WTC11 (cell line): ENCODE results near the gene GOSR2. TPM values are rescaled to one million over a fixed set of nuclear protein-coding genes. Genes with fewer than 3 reads are reported as not detected.

Experiments
- ATAC-seq: fragments of 200-7000 bp; cut with Tn5 transposase; 2 replicates; pipeline ENCODE4 v1.10.0; 2021; ENCODE audit warnings: mild to moderate bottlenecking, moderate library complexity
- CTCF ChIA-PET: fragments of 300-600 bp; sonication (Branson Sonifier 250); formaldehyde crosslinking; loops from one replicate; lab custom pipeline; 2021; ENCODE audit warnings: antibody characterized with exemption; lab: Charles Lee
- POLR2A ChIA-PET: fragments of 350-600 bp; sonication (Branson Sonifier 250); formaldehyde crosslinking; loops from one replicate; lab custom pipeline; 2021; ENCODE audit warnings: antibody characterized with exemption; lab: Charles Lee
- DNase-seq: peaks from one replicate; pipeline ENCODE4 v3.0.0; 2021; ENCODE audit warnings: low spot score
- H3K27ac Mint-ChIP-seq: 2 replicates; pipeline ENCODE4 v1.8.0; 2021; ENCODE audit warnings: mixed read lengths
- H3K27me3 Mint-ChIP-seq: 2 replicates; pipeline ENCODE4 v1.8.0; 2021; ENCODE audit warnings: low read depth, mild to moderate bottlenecking, moderate library complexity, mixed read lengths
- H3K36me3 Mint-ChIP-seq: 2 replicates; pipeline ENCODE4 v1.8.0; 2021; ENCODE audit warnings: mixed read lengths
- H3K4me1 Mint-ChIP-seq: 2 replicates; pipeline ENCODE4 v1.8.0; 2022; ENCODE audit warnings: mixed read lengths
- H3K4me3 Mint-ChIP-seq: 2 replicates; pipeline ENCODE4 v1.8.0; 2021; ENCODE audit warnings: mild to moderate bottlenecking, moderate library complexity, mixed read lengths
- H3K9me3 Mint-ChIP-seq: 2 replicates; pipeline ENCODE4 v1.8.0; 2021; ENCODE audit warnings: mixed read lengths
- ATF1 ChIP-seq: sonication (generic); formaldehyde crosslinking; IDR thresholded peaks from 2 replicates; pipeline ENCODE4 v1.8.1; 2023; ENCODE audit warnings: mild to moderate bottlenecking, moderate library complexity, missing genetic modification reagents
- ETV6 ChIP-seq: sonication (generic); formaldehyde crosslinking; IDR thresholded peaks from 2 replicates; pipeline ENCODE4 v1.8.1; 2022; ENCODE audit warnings: mild to moderate bottlenecking, missing genetic modification reagents
- FOXJ3 ChIP-seq: sonication (generic); formaldehyde crosslinking; IDR thresholded peaks from 2 replicates; pipeline ENCODE4 v1.9.0; 2021; ENCODE audit warnings: missing genetic modification reagents, mild to moderate bottlenecking, borderline replicate concordance
- FOXP1 ChIP-seq: sonication (generic); formaldehyde crosslinking; IDR thresholded peaks from 2 replicates; pipeline ENCODE4 v1.8.0; 2022; ENCODE audit warnings: missing genetic modification reagents, mild to moderate bottlenecking, moderate library complexity, borderline replicate concordance
- GRHL2 ChIP-seq: fragments of 250-450 bp; sonication (Bioruptor Pico); IDR thresholded peaks from 2 replicates; pipeline ENCODE4 v1.8.0; 2022; ENCODE audit warnings: mild to moderate bottlenecking, moderate library complexity; ENCODE audit not compliant: insufficient replicate concordance, severe bottlenecking
- JAZF1 ChIP-seq: fragments of 250-450 bp; sonication (Bioruptor Pico); IDR thresholded peaks from 2 replicates; pipeline ENCODE4 v1.9.0; 2021; ENCODE audit warnings: moderate library complexity, mild to moderate bottlenecking, inconsistent platforms
- JUN ChIP-seq: sonication (generic); formaldehyde crosslinking; IDR thresholded peaks from 2 replicates; pipeline ENCODE4 v1.8.0; 2023; ENCODE audit warnings: mild to moderate bottlenecking, missing genetic modification reagents
- MYBL2 ChIP-seq: sonication (generic); formaldehyde crosslinking; IDR thresholded peaks from 2 replicates; pipeline ENCODE4 v1.8.1; 2023; ENCODE audit warnings: mild to moderate bottlenecking, moderate library complexity, missing genetic modification reagents
- RORB ChIP-seq: fragments of 250-450 bp; sonication (Bioruptor Pico); IDR thresholded peaks from 2 replicates; pipeline ENCODE4 v1.9.0; 2021; ENCODE audit warnings: mild to moderate bottlenecking
- SMAD4 ChIP-seq: sonication (generic); formaldehyde crosslinking; IDR thresholded peaks from 2 replicates; pipeline ENCODE4 v1.8.0; 2022; ENCODE audit warnings: mild to moderate bottlenecking, missing genetic modification reagents
- TCF7 ChIP-seq: sonication (generic); formaldehyde crosslinking; IDR thresholded peaks from 2 replicates; pipeline ENCODE4 v1.8.0; 2022; ENCODE audit warnings: mild to moderate bottlenecking, low read depth, missing genetic modification reagents, moderate library complexity
- TEAD1 ChIP-seq: sonication (generic); formaldehyde crosslinking; IDR thresholded peaks from 2 replicates; pipeline ENCODE4 v1.8.0; 2022; ENCODE audit warnings: mild to moderate bottlenecking, missing genetic modification reagents
- ZNF138 ChIP-seq: sonication (generic); formaldehyde crosslinking; conservative IDR thresholded peaks from 2 replicates; pipeline ENCODE4 v1.8.1; 2022; ENCODE audit warnings: mild to moderate bottlenecking, moderate library complexity, missing genetic modification reagents
- ZNF317 ChIP-seq: sonication (generic); formaldehyde crosslinking; IDR thresholded peaks from 2 replicates; pipeline ENCODE4 v1.8.1; 2023; ENCODE audit warnings: low read depth, mild to moderate bottlenecking, moderate library complexity, missing genetic modification reagents, borderline replicate concordance
- total RNA-seq: library from RNA; stranded (reverse); gene quantifications from 3 replicates; pipeline ENCODE4 v1.2.3, GENCODE V29; 2021
- TF ChIP-seq, protein P1 (sequence below): sonication (generic); formaldehyde crosslinking; IDR thresholded peaks from 2 replicates; pipeline ENCODE4 v1.8.1; 2023; ENCODE audit warnings: mild to moderate bottlenecking, missing genetic modification reagents, moderate library complexity
- TF ChIP-seq, protein P2 (sequence below): sonication (generic); formaldehyde crosslinking; IDR thresholded peaks from 2 replicates; pipeline ENCODE4 v1.8.1; 2023; ENCODE audit warnings: mild to moderate bottlenecking, missing genetic modification reagents, moderate library complexity
- TF ChIP-seq, protein P3 (sequence below): fragments of 250-450 bp; sonication (Bioruptor Pico); IDR thresholded peaks from 2 replicates; pipeline ENCODE4 v1.9.0; 2021; ENCODE audit warnings: mild to moderate bottlenecking, borderline replicate concordance
- TF ChIP-seq, protein P4 (sequence below): sonication (generic); formaldehyde crosslinking; IDR thresholded peaks from 2 replicates; pipeline ENCODE4 v1.8.0; 2022; ENCODE audit warnings: mild to moderate bottlenecking, missing genetic modification reagents
- TF ChIP-seq, protein P5 (sequence below): sonication (generic); formaldehyde crosslinking; IDR thresholded peaks from 2 replicates; pipeline ENCODE4 v1.8.1; 2023; ENCODE audit warnings: mild to moderate bottlenecking, missing genetic modification reagents
- TF ChIP-seq, protein P6 (sequence below): sonication (generic); formaldehyde crosslinking; IDR thresholded peaks from 2 replicates; pipeline ENCODE4 v1.8.1; 2022; ENCODE audit warnings: mild to moderate bottlenecking, moderate library complexity, missing genetic modification reagents

Gene GOSR2
- total RNA-seq, 1 experiment from 2014 or later = 45.8 TPM

DNA sequence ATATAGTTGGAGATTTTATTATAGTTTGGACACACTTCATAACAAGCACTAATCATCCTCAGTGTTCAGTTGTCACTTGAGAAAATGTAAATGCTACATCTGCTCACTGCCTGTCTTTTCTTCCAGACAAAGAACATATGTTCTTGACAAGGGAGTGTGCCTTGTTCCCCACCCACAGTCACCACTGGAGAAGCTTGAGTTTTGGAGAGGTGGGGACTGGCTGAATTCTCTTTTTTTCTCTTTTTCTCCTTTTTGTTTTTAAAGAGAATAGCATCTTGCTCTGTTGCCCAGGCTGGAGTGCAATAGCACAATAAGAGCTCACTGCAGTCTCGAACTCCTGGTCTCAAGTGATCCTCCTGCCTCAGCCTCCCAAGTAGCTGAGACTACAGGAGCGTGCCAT, 40.6 kb downstream of the GOSR2 start:
- Mint-ChIP-seq H3K4me1 (no peaks in the 10 kb centered on the region), H3K27ac (no peak overlapping the region), H3K9me3 (peaks cover 18% of the 10 kb centered on the region)
- no peak for DNase-seq
- CTCF ChIA-PET = interaction anchor here (1.2 to 2.2 kb wide), 2 partner anchors 13 to 18 kb away, joined by 3 to 8 read pairs; no protein-coding TSS in a partner anchor
- no peak for TF ChIP-seq FOXJ3 (CRISPR knock-in tag)
- no peak for TF ChIP-seq GRHL2 (CRISPR knock-in tag)
- no peak for TF ChIP-seq TCF7 (CRISPR knock-in tag)
- TF ChIP-seq TEAD1 (CRISPR knock-in tag) = no peak
- no peak for TF ChIP-seq ZNF138 (CRISPR knock-in tag)
- TF ChIP-seq, protein P1, sequence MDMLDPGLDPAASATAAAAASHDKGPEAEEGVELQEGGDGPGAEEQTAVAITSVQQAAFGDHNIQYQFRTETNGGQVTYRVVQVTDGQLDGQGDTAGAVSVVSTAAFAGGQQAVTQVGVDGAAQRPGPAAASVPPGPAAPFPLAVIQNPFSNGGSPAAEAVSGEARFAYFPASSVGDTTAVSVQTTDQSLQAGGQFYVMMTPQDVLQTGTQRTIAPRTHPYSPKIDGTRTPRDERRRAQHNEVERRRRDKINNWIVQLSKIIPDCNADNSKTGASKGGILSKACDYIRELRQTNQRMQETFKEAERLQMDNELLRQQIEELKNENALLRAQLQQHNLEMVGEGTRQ = no peak
- TF ChIP-seq, protein P2, sequence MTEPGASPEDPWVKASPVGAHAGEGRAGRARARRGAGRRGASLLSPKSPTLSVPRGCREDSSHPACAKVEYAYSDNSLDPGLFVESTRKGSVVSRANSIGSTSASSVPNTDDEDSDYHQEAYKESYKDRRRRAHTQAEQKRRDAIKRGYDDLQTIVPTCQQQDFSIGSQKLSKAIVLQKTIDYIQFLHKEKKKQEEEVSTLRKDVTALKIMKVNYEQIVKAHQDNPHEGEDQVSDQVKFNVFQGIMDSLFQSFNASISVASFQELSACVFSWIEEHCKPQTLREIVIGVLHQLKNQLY (CRISPR knock-in tag) = no peak
- TF ChIP-seq RORB (CRISPR knock-in tag) = no peak
- TF ChIP-seq, protein P3, sequence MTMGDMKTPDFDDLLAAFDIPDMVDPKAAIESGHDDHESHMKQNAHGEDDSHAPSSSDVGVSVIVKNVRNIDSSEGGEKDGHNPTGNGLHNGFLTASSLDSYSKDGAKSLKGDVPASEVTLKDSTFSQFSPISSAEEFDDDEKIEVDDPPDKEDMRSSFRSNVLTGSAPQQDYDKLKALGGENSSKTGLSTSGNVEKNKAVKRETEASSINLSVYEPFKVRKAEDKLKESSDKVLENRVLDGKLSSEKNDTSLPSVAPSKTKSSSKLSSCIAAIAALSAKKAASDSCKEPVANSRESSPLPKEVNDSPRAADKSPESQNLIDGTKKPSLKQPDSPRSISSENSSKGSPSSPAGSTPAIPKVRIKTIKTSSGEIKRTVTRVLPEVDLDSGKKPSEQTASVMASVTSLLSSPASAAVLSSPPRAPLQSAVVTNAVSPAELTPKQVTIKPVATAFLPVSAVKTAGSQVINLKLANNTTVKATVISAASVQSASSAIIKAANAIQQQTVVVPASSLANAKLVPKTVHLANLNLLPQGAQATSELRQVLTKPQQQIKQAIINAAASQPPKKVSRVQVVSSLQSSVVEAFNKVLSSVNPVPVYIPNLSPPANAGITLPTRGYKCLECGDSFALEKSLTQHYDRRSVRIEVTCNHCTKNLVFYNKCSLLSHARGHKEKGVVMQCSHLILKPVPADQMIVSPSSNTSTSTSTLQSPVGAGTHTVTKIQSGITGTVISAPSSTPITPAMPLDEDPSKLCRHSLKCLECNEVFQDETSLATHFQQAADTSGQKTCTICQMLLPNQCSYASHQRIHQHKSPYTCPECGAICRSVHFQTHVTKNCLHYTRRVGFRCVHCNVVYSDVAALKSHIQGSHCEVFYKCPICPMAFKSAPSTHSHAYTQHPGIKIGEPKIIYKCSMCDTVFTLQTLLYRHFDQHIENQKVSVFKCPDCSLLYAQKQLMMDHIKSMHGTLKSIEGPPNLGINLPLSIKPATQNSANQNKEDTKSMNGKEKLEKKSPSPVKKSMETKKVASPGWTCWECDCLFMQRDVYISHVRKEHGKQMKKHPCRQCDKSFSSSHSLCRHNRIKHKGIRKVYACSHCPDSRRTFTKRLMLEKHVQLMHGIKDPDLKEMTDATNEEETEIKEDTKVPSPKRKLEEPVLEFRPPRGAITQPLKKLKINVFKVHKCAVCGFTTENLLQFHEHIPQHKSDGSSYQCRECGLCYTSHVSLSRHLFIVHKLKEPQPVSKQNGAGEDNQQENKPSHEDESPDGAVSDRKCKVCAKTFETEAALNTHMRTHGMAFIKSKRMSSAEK (CRISPR knock-in tag) = no peak
- TF ChIP-seq, all 79 proteins: peak for 0
- Mint-ChIP-seq H3K27me3 (peaks cover 16% of the 10 kb centered on the region), H3K36me3 (peaks cover 9% of the 10 kb centered on the region), H3K4me3 (no peak overlapping the region)
- no peak for ATAC-seq
- POLR2A ChIA-PET = no interaction called here

DNA sequence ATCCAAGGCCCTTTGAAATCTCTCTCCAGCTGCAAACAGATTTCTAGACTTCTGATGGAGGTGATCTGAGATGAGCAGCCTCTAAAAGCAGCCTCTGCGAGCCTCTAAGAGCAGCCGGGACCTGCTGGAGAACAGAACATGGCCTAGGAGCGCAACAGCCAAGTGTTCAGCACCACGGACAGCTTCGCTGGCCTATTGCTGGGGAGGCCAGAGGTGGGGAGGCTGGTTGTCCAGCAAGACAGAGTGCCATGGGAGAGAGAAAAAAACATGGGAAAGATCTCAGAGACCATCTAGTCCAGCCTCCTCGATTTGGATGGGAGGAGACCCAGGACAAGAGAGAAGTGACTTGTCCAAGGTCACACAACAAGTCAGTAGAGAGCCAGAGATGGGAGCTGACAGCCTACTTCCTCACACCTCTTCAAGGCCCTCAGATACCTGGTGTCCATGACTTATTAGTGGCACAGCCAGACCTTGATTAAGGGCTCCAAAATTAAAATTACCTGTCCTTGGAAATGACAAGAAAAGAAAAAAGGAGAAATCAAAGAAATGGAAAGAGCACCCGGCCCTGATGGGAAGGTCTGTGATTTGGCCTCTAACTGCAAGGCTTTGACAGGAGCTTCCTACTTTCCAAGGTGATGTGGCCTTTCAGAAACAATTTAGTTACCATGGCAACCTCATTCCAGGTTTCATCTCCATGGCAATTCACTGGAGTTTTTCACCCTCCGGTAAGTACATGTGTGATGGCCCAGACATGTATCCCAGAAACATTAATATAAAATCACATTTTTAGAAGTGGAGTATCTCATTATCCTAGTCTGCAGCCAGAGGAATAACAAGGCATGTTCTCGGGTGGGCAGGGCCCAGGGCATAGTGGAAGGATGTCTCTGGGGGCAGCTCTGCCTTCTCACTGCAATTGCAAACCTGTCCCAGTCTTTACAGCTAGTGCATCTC, 41.6 kb downstream of the GOSR2 start:
- ATAC-seq (peak; percentile 36; the same call in 1 of the 2 replicates), DNase-seq (peak; percentile 66)
- ChIA-PET CTCF (interaction anchor here (2.2 kb wide), 1 partner anchor 12 kb away, joined by 8 read pairs; no protein-coding TSS in a partner anchor), POLR2A (no interaction called here)
- Mint-ChIP-seq H3K9me3 (peaks cover 12% of the 10 kb centered on the region), H3K4me3 (no peak overlapping the region), H3K27ac (no peak overlapping the region), H3K36me3 (peaks cover 9% of the 10 kb centered on the region), H3K27me3 (peaks cover 10% of the 10 kb centered on the region), H3K4me1 (no peaks in the 10 kb centered on the region)
- TF ChIP-seq ZNF138 (CRISPR knock-in tag) (no peak), TCF7 (CRISPR knock-in tag) (0 out of 2 replicates have a peak, but pooled peaks have one; percentile 35), ZNF317 (CRISPR knock-in tag) (no peak), JAZF1 (no peak), ATF1 (CRISPR knock-in tag) (0 out of 2 replicates have a peak, but pooled peaks have one; percentile 41), SMAD4 (0 out of 2 replicates have a peak, but pooled peaks have one; percentile 61), ETV6 (CRISPR knock-in tag) (peak; percentile 61; the same call in 1 of the 2 replicates), MYBL2 (0 out of 2 replicates have a peak, but pooled peaks have one; percentile 51), TEAD1 (CRISPR knock-in tag) (peak; percentile 70), JUN (CRISPR knock-in tag) (peak; percentile 77), FOXP1 (CRISPR knock-in tag) (peak; percentile 75)
- TF ChIP-seq, protein P4, sequence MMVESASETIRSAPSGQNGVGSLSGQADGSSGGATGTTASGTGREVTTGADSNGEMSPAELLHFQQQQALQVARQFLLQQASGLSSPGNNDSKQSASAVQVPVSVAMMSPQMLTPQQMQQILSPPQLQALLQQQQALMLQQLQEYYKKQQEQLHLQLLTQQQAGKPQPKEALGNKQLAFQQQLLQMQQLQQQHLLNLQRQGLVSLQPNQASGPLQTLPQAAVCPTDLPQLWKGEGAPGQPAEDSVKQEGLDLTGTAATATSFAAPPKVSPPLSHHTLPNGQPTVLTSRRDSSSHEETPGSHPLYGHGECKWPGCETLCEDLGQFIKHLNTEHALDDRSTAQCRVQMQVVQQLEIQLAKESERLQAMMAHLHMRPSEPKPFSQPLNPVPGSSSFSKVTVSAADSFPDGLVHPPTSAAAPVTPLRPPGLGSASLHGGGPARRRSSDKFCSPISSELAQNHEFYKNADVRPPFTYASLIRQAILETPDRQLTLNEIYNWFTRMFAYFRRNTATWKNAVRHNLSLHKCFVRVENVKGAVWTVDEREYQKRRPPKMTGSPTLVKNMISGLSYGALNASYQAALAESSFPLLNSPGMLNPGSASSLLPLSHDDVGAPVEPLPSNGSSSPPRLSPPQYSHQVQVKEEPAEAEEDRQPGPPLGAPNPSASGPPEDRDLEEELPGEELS (CRISPR knock-in tag) = no peak
- TF ChIP-seq, protein P5, sequence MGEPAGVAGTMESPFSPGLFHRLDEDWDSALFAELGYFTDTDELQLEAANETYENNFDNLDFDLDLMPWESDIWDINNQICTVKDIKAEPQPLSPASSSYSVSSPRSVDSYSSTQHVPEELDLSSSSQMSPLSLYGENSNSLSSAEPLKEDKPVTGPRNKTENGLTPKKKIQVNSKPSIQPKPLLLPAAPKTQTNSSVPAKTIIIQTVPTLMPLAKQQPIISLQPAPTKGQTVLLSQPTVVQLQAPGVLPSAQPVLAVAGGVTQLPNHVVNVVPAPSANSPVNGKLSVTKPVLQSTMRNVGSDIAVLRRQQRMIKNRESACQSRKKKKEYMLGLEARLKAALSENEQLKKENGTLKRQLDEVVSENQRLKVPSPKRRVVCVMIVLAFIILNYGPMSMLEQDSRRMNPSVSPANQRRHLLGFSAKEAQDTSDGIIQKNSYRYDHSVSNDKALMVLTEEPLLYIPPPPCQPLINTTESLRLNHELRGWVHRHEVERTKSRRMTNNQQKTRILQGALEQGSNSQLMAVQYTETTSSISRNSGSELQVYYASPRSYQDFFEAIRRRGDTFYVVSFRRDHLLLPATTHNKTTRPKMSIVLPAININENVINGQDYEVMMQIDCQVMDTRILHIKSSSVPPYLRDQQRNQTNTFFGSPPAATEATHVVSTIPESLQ (CRISPR knock-in tag) = no peak
- TF ChIP-seq, protein P6, sequence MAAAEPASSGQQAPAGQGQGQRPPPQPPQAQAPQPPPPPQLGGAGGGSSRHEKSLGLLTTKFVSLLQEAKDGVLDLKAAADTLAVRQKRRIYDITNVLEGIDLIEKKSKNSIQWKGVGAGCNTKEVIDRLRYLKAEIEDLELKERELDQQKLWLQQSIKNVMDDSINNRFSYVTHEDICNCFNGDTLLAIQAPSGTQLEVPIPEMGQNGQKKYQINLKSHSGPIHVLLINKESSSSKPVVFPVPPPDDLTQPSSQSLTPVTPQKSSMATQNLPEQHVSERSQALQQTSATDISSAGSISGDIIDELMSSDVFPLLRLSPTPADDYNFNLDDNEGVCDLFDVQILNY (CRISPR knock-in tag) = no peak
